ENCODE measurements around the gene CUEDC2. TPM values are rescaled to one million over a fixed set of nuclear protein-coding genes. Genes with fewer than 3 reads are reported as not detected.
A peak's percentile ranks its signal among the peaks of the same experiment; 100 is the strongest.

Gene CUEDC2
- total RNA-seq, 1 donor from 2014 or later, result 72.9 TPM

DNA sequence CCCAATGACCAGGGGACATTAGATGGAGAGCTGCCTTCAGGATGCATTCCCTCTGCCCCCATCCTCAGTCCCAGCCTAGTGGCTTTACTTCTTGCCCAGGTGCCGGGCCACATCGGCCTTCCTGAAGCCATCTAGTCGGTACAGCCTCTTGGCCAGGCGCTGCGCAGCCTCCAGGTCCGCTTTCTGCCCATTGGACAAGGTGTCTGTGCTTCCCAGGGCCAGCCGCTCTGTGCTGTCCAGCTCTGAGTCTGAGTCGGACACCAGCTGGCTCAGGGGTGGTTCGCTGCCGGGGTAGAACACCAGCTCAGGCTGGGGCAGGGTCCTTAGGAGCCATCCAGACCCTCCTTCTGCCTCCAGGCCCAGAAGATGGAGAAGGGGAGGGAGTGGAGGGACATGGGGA lies 20.1 kb downstream of the CUEDC2 start:
- peaks cover 30% of the 10 kb centered on the region for H3K27me3 Mint-ChIP-seq (ENCODE audit: unreplicated experiment)
- H3K27ac Mint-ChIP-seq (ENCODE audit: unreplicated experiment), result no peak overlapping the region
- DNase-seq (ENCODE audit: low spot score), result no peak
- peaks cover 12% of the 10 kb centered on the region for H3K36me3 Mint-ChIP-seq (ENCODE audit: low read depth, unreplicated experiment)
- no peak overlapping the region for H3K4me3 Mint-ChIP-seq (ENCODE audit: unreplicated experiment)
- H3K9me3 Mint-ChIP-seq (ENCODE audit: unreplicated experiment), result no peaks in the 10 kb centered on the region
- TF ChIP-seq, protein P1, sequence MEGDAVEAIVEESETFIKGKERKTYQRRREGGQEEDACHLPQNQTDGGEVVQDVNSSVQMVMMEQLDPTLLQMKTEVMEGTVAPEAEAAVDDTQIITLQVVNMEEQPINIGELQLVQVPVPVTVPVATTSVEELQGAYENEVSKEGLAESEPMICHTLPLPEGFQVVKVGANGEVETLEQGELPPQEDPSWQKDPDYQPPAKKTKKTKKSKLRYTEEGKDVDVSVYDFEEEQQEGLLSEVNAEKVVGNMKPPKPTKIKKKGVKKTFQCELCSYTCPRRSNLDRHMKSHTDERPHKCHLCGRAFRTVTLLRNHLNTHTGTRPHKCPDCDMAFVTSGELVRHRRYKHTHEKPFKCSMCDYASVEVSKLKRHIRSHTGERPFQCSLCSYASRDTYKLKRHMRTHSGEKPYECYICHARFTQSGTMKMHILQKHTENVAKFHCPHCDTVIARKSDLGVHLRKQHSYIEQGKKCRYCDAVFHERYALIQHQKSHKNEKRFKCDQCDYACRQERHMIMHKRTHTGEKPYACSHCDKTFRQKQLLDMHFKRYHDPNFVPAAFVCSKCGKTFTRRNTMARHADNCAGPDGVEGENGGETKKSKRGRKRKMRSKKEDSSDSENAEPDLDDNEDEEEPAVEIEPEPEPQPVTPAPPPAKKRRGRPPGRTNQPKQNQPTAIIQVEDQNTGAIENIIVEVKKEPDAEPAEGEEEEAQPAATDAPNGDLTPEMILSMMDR (IDR thresholded peaks at IDR 0.05; ENCODE audit: unreplicated experiment), result no peak
- H3K4me1 Mint-ChIP-seq (ENCODE audit: unreplicated experiment), result peaks cover 19% of the 10 kb centered on the region

GRCh38 chr10:102411341-102412255 lies 20.8 kb downstream of the CUEDC2 start:
- Mint-ChIP-seq H3K27me3 (ENCODE audit: unreplicated experiment) (peaks cover 31% of the 10 kb centered on the region), H3K27ac (ENCODE audit: unreplicated experiment) (no peak overlapping the region), H3K4me1 (ENCODE audit: unreplicated experiment) (peaks cover 19% of the 10 kb centered on the region)

DNA sequence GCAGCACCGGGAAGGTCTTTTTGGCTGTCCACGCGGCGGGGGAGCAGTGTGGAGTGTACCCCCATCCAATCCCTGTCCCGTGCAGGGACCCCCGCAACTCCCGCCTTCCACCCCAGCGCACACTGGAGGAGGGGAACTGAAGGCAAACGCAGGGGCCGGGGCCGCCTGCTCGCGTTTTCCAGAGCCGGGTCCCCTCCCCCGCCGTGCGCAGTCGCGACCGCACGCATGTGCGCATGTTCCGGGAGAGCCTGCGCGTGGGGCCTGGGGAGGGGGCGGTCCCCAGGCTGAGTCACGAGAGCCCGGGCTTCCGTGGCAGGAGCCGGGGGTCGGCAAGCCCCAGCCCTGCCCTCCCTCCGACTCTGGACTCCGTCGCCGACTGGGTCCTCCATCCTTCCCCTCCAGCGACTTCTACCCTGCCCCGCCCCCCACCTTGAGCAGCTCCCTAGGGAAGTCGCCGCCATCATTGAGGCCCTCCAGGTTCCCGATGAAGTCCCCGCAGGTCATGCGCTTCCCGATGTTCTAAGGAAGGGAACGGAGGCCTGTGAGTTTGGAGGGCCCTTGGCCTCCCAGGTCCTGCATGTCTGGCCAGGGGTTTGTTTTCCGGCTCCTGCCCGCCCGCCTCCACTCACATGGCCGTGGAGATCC lies 21.8 kb downstream of the CUEDC2 start:
- Mint-ChIP-seq H3K4me3 (ENCODE audit: unreplicated experiment) (peak overlapping the region; percentile 77), H3K4me1 (ENCODE audit: unreplicated experiment) (peaks cover 19% of the 10 kb centered on the region), H3K9me3 (ENCODE audit: unreplicated experiment) (no peaks in the 10 kb centered on the region), H3K27ac (ENCODE audit: unreplicated experiment) (no peak overlapping the region), H3K27me3 (ENCODE audit: unreplicated experiment) (peaks cover 34% of the 10 kb centered on the region), H3K36me3 (ENCODE audit: low read depth, unreplicated experiment) (peaks cover 12% of the 10 kb centered on the region)
- TF ChIP-seq, protein P1 (IDR thresholded peaks at IDR 0.05; ENCODE audit: unreplicated experiment), result no peak
- no peak for DNase-seq (ENCODE audit: low spot score)

More at GRCh38 chr10:102411341-102412255, 20.8 kb downstream of the CUEDC2 start:
- TF ChIP-seq, protein P1 (IDR thresholded peaks at IDR 0.05; ENCODE audit: unreplicated experiment), result no peak
- Mint-ChIP-seq H3K36me3 (ENCODE audit: low read depth, unreplicated experiment) (peaks cover 12% of the 10 kb centered on the region), H3K4me3 (ENCODE audit: unreplicated experiment) (peak overlapping the region; percentile 73), H3K9me3 (ENCODE audit: unreplicated experiment) (no peaks in the 10 kb centered on the region)
- no peak for DNase-seq (ENCODE audit: low spot score)

GRCh38 chr10:102409604-102410428 lies 22.6 kb downstream of the CUEDC2 start:
- H3K27ac Mint-ChIP-seq (ENCODE audit: unreplicated experiment), result peak overlapping the region; percentile 44
- H3K36me3 Mint-ChIP-seq (ENCODE audit: low read depth, unreplicated experiment), result peaks cover 12% of the 10 kb centered on the region
- H3K4me1 Mint-ChIP-seq (ENCODE audit: unreplicated experiment), result peaks cover 19% of the 10 kb centered on the region
- H3K27me3 Mint-ChIP-seq (ENCODE audit: unreplicated experiment), result peaks cover 35% of the 10 kb centered on the region
- no peaks in the 10 kb centered on the region for H3K9me3 Mint-ChIP-seq (ENCODE audit: unreplicated experiment)
- DNase-seq (ENCODE audit: low spot score), result no peak
- TF ChIP-seq, protein P1 (IDR thresholded peaks at IDR 0.05; ENCODE audit: unreplicated experiment), result no peak
- H3K4me3 Mint-ChIP-seq (ENCODE audit: unreplicated experiment), result peak overlapping the region; percentile 77
